ENCODE data around the gene MOCS3. TPM values are rescaled to one million over a fixed set of nuclear protein-coding genes. Genes with fewer than 3 reads are reported as not detected.

MOCS3 gene
- total and polyA plus RNA-seq, 10 of the 15 experiments (the other 5 are each of a cell fraction or from before 2014, with no cell fraction given), result 0.87 to 5.9 (median 3.6) TPM

- TF ChIP-seq MEF2A (IDR thresholded peaks at IDR 0.05; ENCODE audit: insufficient read depth, low read depth, low read length), result no peak
- TF ChIP-seq BCL11A (IDR thresholded peaks at IDR 0.05; ENCODE audit: low read depth, low read length), result no peak
- no peak for TF ChIP-seq SP1 (IDR thresholded peaks at IDR 0.05; ENCODE audit: low read depth, low read length)
- TF ChIP-seq CEBPB (IDR thresholded peaks at IDR 0.05; ENCODE audit: borderline replicate concordance in 1 of 2, low read depth in 2 of 2, low read length in 2 of 2), result no peak
These were observed 5.4 kb upstream of the MOCS3 start (continued) for GRCh38 chr20:50953196-50953595.

GRCh38 chr20:50953821-50954220 is 4.8 kb upstream of the MOCS3 start:
- no peak overlapping the region for H3K4me2 ChIP-seq (ENCODE audit: control insufficient read depth, insufficient read depth)
- BruUV-seq (replicated peaks), result no TSS peak
- H3K36me3 ChIP-seq (ENCODE audit: control insufficient read depth in 2 of 2, insufficient read depth in 2 of 2, low read length in 1 of 2), result peaks cover 2 to 33% of the 10 kb centered on the region in 2 experiments
- H3K27me3 ChIP-seq (replicated peaks in 1 of 2; ENCODE audit: control insufficient read depth in 2 of 2, insufficient read depth in 2 of 2, low read length in 1 of 2), result no peaks in the 10 kb centered on the region
- no peaks in the 10 kb centered on the region for H3K9me3 ChIP-seq (replicated peaks; ENCODE audit: control insufficient read depth, insufficient read depth, low read length)
- ChIA-PET CTCF (interaction anchor here (0.6 kb wide), 1 partner anchor 106 kb away, joined by 3 read pairs; no protein-coding TSS in a partner anchor), SMC1A (ENCODE audit: uncharacterized antibody, unreplicated experiment) (interaction anchor here (1.8 kb wide), 1 partner anchor 159 kb away, joined by 4 read pairs; no protein-coding TSS in a partner anchor), POLR2A (no interaction called here), RAD21 (ENCODE audit: unreplicated experiment) (no interaction called here)
- H3K79me2 ChIP-seq (ENCODE audit: control insufficient read depth, insufficient read depth, low read length), result peaks cover 51% of the 10 kb centered on the region
- no peak overlapping the region for H3K9ac ChIP-seq (ENCODE audit: control insufficient read depth, insufficient read depth, low read length)
- DNase-seq (ENCODE audit: low read depth, low spot score) (no peak), FAIRE-seq (no peak), ATAC-seq (no peak)
- H2AFZ ChIP-seq (ENCODE audit: control insufficient read depth, low read depth, low read length), result no peak overlapping the region
- in situ Hi-C loops (cut with MboI), result no loop called here
- no peak overlapping the region for H3K27ac ChIP-seq (ENCODE audit: control insufficient read depth, insufficient read depth)
- peaks cover 5% of the 10 kb centered on the region for H3K4me1 ChIP-seq (ENCODE audit: control insufficient read depth, insufficient read depth, low read length)
- intact Hi-C loops (cut with micrococcal nuclease; ENCODE audit: unreplicated experiment), result no loop called here
- TF ChIP-seq STAT1 (conservative IDR thresholded peaks at IDR 0.05) (no peak), SMC3 (IDR thresholded peaks at IDR 0.05; ENCODE audit: borderline replicate concordance, low read length) (no peak), GATAD2B (conservative IDR thresholded peaks at IDR 0.05; ENCODE audit: low read depth) (no peak), CUX1 (IDR thresholded peaks at IDR 0.05; ENCODE audit: insufficient replicate concordance, low read depth, low read length) (no peak), USF2 (IDR thresholded peaks at IDR 0.05; ENCODE audit: borderline replicate concordance, low read depth, low read length) (no peak), IRF5 (IDR thresholded peaks at IDR 0.05; ENCODE audit: borderline replicate concordance) (no peak), FOXM1 (IDR thresholded peaks at IDR 0.05; ENCODE audit: low read depth, low read length) (no peak), SREBF2 (IDR thresholded peaks at IDR 0.05; ENCODE audit: low read length) (no peak)
- no peaks in the 10 kb centered on the region for H4K20me1 ChIP-seq (ENCODE audit: control insufficient read depth, insufficient read depth)
- H3K4me3 ChIP-seq, result no peak overlapping the region
